Endothelial cell of umbilical vein (primary cell): ENCODE measurements around the gene GEN1. TPM values are rescaled to one million over a fixed set of nuclear protein-coding genes. Genes with fewer than 3 reads are reported as not detected.

Experiments
- BruUV-seq: library from RNA; stranded (reverse); fragments of 400-500 nt; replicated peaks from 2 replicates; lab custom pipeline; 2021; lab: Mats Ljungman, UMichigan
- CTCF ChIA-PET: fragments of 300-600, 350-600 bp; sonication (Branson Sonifier 250); formaldehyde crosslinking; loops from one replicate; lab custom pipeline; 2021; ENCODE audit warnings: antibody characterized with exemption, inconsistent platforms; lab: Charles Lee
- POLR2A ChIA-PET: fragments of 300-600, 350-600 bp; sonication (Branson Sonifier 250); formaldehyde crosslinking; loops from one replicate; lab custom pipeline; 2021; ENCODE audit warnings: antibody characterized with exemption, inconsistent platforms; lab: Charles Lee
- DNase-seq: peaks from one replicate; pipeline ENCODE4 v3.0.0-alpha.2; 2011; ENCODE audit warnings: low read depth, low spot score
- FAIRE-seq: peaks from 2 replicates; lab custom pipeline; 2011; peaks lifted over from hg19 to GRCh38; lab: Jason Lieb, UNC
- H2AFZ ChIP-seq: 2 replicates; pipeline ENCODE4 v1.6.0; 2012; ENCODE audit warnings: low read depth, low read length, control low read depth, inconsistent platforms
- H3K27ac ChIP-seq: 2 replicates; pipeline ENCODE4 v1.5.1; 2011; ENCODE audit warnings: low read depth, mild to moderate bottlenecking, control low read depth, low read length, moderate library complexity; ENCODE audit not compliant: insufficient read depth
- H3K27me3 ChIP-seq, 2 experiments: 2 replicates each; pipeline versions ENCODE4 v1.6.0 to v1.6.1; 2011; ENCODE audit warnings: low read length in 2 of 2, mixed read lengths in 1 of 2; ENCODE audit not compliant: control insufficient read depth in 2 of 2, insufficient read depth in 2 of 2
- H3K36me3 ChIP-seq, 2 experiments: 2 replicates in 1 of 2; 3 replicates in 1 of 2; pipeline ENCODE4 v1.5.1; 2011; ENCODE audit warnings: low read length in 2 of 2, mild to moderate bottlenecking in 1 of 2, moderate library complexity in 1 of 2; ENCODE audit not compliant: control insufficient read depth in 2 of 2, insufficient read depth in 2 of 2; ENCODE audit errors: extremely low read depth in 1 of 2
- H3K4me1 ChIP-seq: 3 replicates; pipeline ENCODE4 v1.5.1; 2011; ENCODE audit warnings: mild to moderate bottlenecking, low read length; ENCODE audit not compliant: control insufficient read depth, insufficient read depth; ENCODE audit errors: extremely low read depth
- H3K4me2 ChIP-seq: 2 replicates; pipeline ENCODE4 v1.6.1; 2011; ENCODE audit warnings: low read length, control low read depth, mixed read lengths; ENCODE audit not compliant: insufficient read depth
- H3K4me3 ChIP-seq, 3 experiments: fragments of 200-600 bp in 1 of 3; sonication (generic), shearing (Covaris generic) in 1 of 3; replicated peaks in 1 of 3; 2 replicates each; pipeline ENCODE4 v1.5.1; 2011 to 2016; ENCODE audit warnings: control low read depth in 3 of 3, low read length in 3 of 3, mild to moderate bottlenecking in 2 of 3, inconsistent platforms in 1 of 3, low read depth in 1 of 3, moderate library complexity in 1 of 3; ENCODE audit not compliant: insufficient read depth in 1 of 3
- H3K79me2 ChIP-seq: 2 replicates; pipeline ENCODE4 v1.6.0; 2012; ENCODE audit warnings: low read length, inconsistent platforms; ENCODE audit not compliant: control insufficient read depth, insufficient read depth
- H3K9ac ChIP-seq: replicated peaks from 2 replicates; pipeline ENCODE3; 2011; ENCODE audit warnings: low read length, control low read depth; ENCODE audit not compliant: insufficient read depth; ENCODE audit errors: extremely low read depth
- H3K9me1 ChIP-seq: replicated peaks from 3 replicates; pipeline ENCODE4 v1.6.0; 2011; ENCODE audit warnings: mild to moderate bottlenecking, low read length; ENCODE audit not compliant: control insufficient read depth, insufficient read depth; ENCODE audit errors: extremely low read depth
- H3K9me3 ChIP-seq: replicated peaks from 2 replicates; pipeline ENCODE4 v1.5.1; 2012; ENCODE audit warnings: low read length, inconsistent platforms; ENCODE audit not compliant: control insufficient read depth, insufficient read depth
- H4K20me1 ChIP-seq: replicated peaks from 2 replicates; pipeline ENCODE3; 2011; ENCODE audit warnings: mild to moderate bottlenecking, low read length; ENCODE audit not compliant: control insufficient read depth, insufficient read depth; ENCODE audit errors: extremely low read depth
- EZH2 ChIP-seq: IDR thresholded peaks from 2 replicates; pipeline ENCODE4 v1.6.1; 2012; ENCODE audit warnings: borderline replicate concordance, low read depth, mild to moderate bottlenecking, moderate library complexity, low read length, inconsistent platforms; ENCODE audit not compliant: severe bottlenecking
- FOS ChIP-seq: IDR thresholded peaks from 2 replicates; pipeline ENCODE4 v1.6.1; 2011; ENCODE audit warnings: mild to moderate bottlenecking, low read length, moderate library complexity, borderline replicate concordance; ENCODE audit not compliant: insufficient read depth
- GATA2 ChIP-seq: IDR thresholded peaks from 2 replicates; pipeline ENCODE4 v1.7.0; 2011; ENCODE audit warnings: low read depth, mild to moderate bottlenecking, moderate library complexity, mixed read lengths, low read length; ENCODE audit not compliant: insufficient read length, insufficient read depth
- JUN ChIP-seq: IDR thresholded peaks from 2 replicates; pipeline ENCODE4 v1.6.1; 2011; ENCODE audit warnings: borderline replicate concordance, low read depth; ENCODE audit not compliant: insufficient read length, insufficient read depth
- MYC ChIP-seq: IDR thresholded peaks from one replicate; pipeline ENCODE4 v1.6.1; 2011; ENCODE audit warnings: mild to moderate bottlenecking, low read depth, low read length
- POLR2A ChIP-seq: IDR thresholded peaks from 2 replicates; pipeline ENCODE4 v1.6.1; 2012; ENCODE audit warnings: low read depth, mild to moderate bottlenecking, control low read depth, low read length
- POLR2AphosphoS5 ChIP-seq: IDR thresholded peaks from 2 replicates; pipeline ENCODE4 v1.6.1; 2012; ENCODE audit warnings: low read depth, mild to moderate bottlenecking, control low read depth, low read length, moderate library complexity; ENCODE audit not compliant: insufficient read depth
- dilution Hi-C: fragments of 300-500 bp; cut with MboI; formaldehyde crosslinking; loops from one replicate; pipeline ENCODE4 v1.15.0; 2019; ENCODE audit warnings: low sequenced_read_pairs; ENCODE audit not compliant: extremely low pct_ligation_motif_present
- intact Hi-C: fragments of 100-400 bp; cut with micrococcal nuclease; formaldehyde crosslinking; loops from one replicate; pipeline ENCODE4 v1.10.0; 2022
- polyA plus RNA-seq, 4 experiments: library from polyadenylated mRNA; depleted of rRNA in 3 of 4; stranded (reverse) in 3 of 4; unstranded in 1 of 4; fragments of >200 nt; gene quantifications; 2 replicates each; pipeline versions ENCODE4 v1.2.1 to v1.2.3, GENCODE V29; 2011 to 2012; ENCODE audit warnings: missing spikeins in 1 of 4
- total RNA-seq: library from RNA; stranded (reverse); gene quantifications from 2 replicates; pipeline ENCODE4 v1.2.3, GENCODE V29; 2021
- TF ChIP-seq, protein P1 (sequence below): IDR thresholded peaks from 2 replicates; pipeline ENCODE4 v1.6.1; 2011; ENCODE audit not compliant: insufficient read depth, insufficient read length
- TF ChIP-seq, protein P2 (sequence below), 2 donors: IDR thresholded peaks; 1 replicate in 1 of 2; 2 replicates in 1 of 2; pipeline ENCODE4 v1.5.1; 2011; ENCODE audit warnings: low read length in 2 of 2, mild to moderate bottlenecking in 2 of 2, moderate library complexity in 2 of 2, control low read depth in 1 of 2, inconsistent platforms in 1 of 2, low read depth in 1 of 2; ENCODE audit not compliant: insufficient read depth in 1 of 2; ENCODE audit errors: extremely low read depth in 1 of 2

Gene GEN1
- total and polyA plus RNA-seq, 2 donors (not counting 3 experiments of a cell fraction or from before 2014, with no cell fraction given), result 8.1 to 29.6 TPM

- H3K9ac ChIP-seq, result no peak overlapping the region
- DNase-seq, result no peak
- BruUV-seq, result no TSS peak
- peaks cover 17 to 28% of the 10 kb centered on the region in 2 experiments for H3K36me3 ChIP-seq
- H3K27me3 ChIP-seq, result no peaks in the 10 kb centered on the region
- TF ChIP-seq, protein P1, sequence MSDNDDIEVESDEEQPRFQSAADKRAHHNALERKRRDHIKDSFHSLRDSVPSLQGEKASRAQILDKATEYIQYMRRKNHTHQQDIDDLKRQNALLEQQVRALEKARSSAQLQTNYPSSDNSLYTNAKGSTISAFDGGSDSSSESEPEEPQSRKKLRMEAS, result no peak
- TF ChIP-seq EZH2, result no peak
- dilution Hi-C loops, result no loop called here
- no peak overlapping the region for H3K4me2 ChIP-seq
- H3K4me1 ChIP-seq, result no peaks in the 10 kb centered on the region
- POLR2A ChIA-PET, result no interaction called here
- CTCF ChIA-PET, result no interaction called here
- H3K9me1 ChIP-seq, result no peaks in the 10 kb centered on the region
- no peak for FAIRE-seq
- H4K20me1 ChIP-seq, result no peaks in the 10 kb centered on the region
- H3K4me3 ChIP-seq, result no peak overlapping the region
- H3K27ac ChIP-seq, result no peak overlapping the region
- H3K79me2 ChIP-seq, result no peaks in the 10 kb centered on the region
- H2AFZ ChIP-seq, result no peak overlapping the region
- intact Hi-C loops, result no loop called here
- H3K9me3 ChIP-seq, result no peaks in the 10 kb centered on the region
These were observed 40.6 kb upstream of the GEN1 start for GRCh38 chr2:17713291-17713690.

GRCh38 chr2:17717666-17718065 is 36.3 kb upstream of the GEN1 start:
- BruUV-seq, result no TSS peak
- Histone ChIP-seq H3K9ac (no peak overlapping the region), H3K9me3 (no peaks in the 10 kb centered on the region), H3K27ac (no peak overlapping the region), H4K20me1 (no peaks in the 10 kb centered on the region), H3K27me3 (no peaks in the 10 kb centered on the region), H3K4me3 (no peak overlapping the region), H3K9me1 (no peaks in the 10 kb centered on the region), H3K36me3 (peaks cover 10 to 39% of the 10 kb centered on the region in 2 experiments), H3K79me2 (no peaks in the 10 kb centered on the region), H2AFZ (no peak overlapping the region), H3K4me1 (no peaks in the 10 kb centered on the region), H3K4me2 (no peak overlapping the region)
- CTCF ChIA-PET, result interaction anchor here (1.4 to 2.0 kb wide), 2 partner anchors 11 to 47 kb away, joined by 3 to 5 read pairs; no protein-coding TSS in a partner anchor
- POLR2A ChIA-PET, result no interaction called here
- dilution Hi-C loops, result no loop called here
- no peak for FAIRE-seq
- DNase-seq, result no peak
- intact Hi-C loops, result no loop called here
- TF ChIP-seq GATA2, result no peak
- TF ChIP-seq, protein P2, sequence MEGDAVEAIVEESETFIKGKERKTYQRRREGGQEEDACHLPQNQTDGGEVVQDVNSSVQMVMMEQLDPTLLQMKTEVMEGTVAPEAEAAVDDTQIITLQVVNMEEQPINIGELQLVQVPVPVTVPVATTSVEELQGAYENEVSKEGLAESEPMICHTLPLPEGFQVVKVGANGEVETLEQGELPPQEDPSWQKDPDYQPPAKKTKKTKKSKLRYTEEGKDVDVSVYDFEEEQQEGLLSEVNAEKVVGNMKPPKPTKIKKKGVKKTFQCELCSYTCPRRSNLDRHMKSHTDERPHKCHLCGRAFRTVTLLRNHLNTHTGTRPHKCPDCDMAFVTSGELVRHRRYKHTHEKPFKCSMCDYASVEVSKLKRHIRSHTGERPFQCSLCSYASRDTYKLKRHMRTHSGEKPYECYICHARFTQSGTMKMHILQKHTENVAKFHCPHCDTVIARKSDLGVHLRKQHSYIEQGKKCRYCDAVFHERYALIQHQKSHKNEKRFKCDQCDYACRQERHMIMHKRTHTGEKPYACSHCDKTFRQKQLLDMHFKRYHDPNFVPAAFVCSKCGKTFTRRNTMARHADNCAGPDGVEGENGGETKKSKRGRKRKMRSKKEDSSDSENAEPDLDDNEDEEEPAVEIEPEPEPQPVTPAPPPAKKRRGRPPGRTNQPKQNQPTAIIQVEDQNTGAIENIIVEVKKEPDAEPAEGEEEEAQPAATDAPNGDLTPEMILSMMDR (IDR thresholded peaks at IDR 0.05; ENCODE audit: extremely low read depth in 1 of 2, insufficient read depth in 1 of 2, low read depth in 1 of 2, low read length in 2 of 2), result no peak
- TF ChIP-seq MYC, result no peak
- no peak for TF ChIP-seq JUN
- TF ChIP-seq POLR2AphosphoS5, result no peak
- TF ChIP-seq POLR2A, result no peak
- no peak for TF ChIP-seq EZH2
- TF ChIP-seq, protein P1, result no peak
- TF ChIP-seq FOS, result no peak
